Measurements from ENCODE around the gene PTK7.

PTK7 gene

GRCh38 chr6:43096451-43097097 lies 20.5 kb downstream of the PTK7 start:
- H3K27ac Mint-ChIP-seq = peak overlapping the region; percentile 89 to 91 (median 91)
- TF ChIP-seq CTCF (IDR thresholded peaks at IDR 0.05; ENCODE audit: unreplicated experiment in 3 of 3) = no peak
- peaks cover 3% of the 10 kb centered on the region for H3K36me3 Mint-ChIP-seq (ENCODE audit: low read depth)
- no peaks in the 10 kb centered on the region for H3K27me3 Mint-ChIP-seq (ENCODE audit: low read depth)
- H3K4me3 Mint-ChIP-seq = peak overlapping the region in 2 of 3 experiments; percentile 6 to 27
- H3K4me1 Mint-ChIP-seq = peaks cover 55% of the 10 kb centered on the region
- no peaks in the 10 kb centered on the region for H3K9me3 Mint-ChIP-seq

- peak overlapping the region; percentile 1 to 43 (median 41) for H3K4me3 Mint-ChIP-seq
- peaks cover 3% of the 10 kb centered on the region for H3K36me3 Mint-ChIP-seq (ENCODE audit: low read depth)
- H3K27me3 Mint-ChIP-seq (ENCODE audit: low read depth) = no peaks in the 10 kb centered on the region
- H3K4me1 Mint-ChIP-seq = peaks cover 55% of the 10 kb centered on the region
- peak overlapping the region; percentile 89 to 91 (median 91) for H3K27ac Mint-ChIP-seq
- H3K9me3 Mint-ChIP-seq = no peaks in the 10 kb centered on the region
- TF ChIP-seq CTCF (IDR thresholded peaks at IDR 0.05; ENCODE audit: unreplicated experiment in 3 of 3) = no peak
These were observed 21.0 kb downstream of the PTK7 start for GRCh38 chr6:43097098-43097489.

DNA sequence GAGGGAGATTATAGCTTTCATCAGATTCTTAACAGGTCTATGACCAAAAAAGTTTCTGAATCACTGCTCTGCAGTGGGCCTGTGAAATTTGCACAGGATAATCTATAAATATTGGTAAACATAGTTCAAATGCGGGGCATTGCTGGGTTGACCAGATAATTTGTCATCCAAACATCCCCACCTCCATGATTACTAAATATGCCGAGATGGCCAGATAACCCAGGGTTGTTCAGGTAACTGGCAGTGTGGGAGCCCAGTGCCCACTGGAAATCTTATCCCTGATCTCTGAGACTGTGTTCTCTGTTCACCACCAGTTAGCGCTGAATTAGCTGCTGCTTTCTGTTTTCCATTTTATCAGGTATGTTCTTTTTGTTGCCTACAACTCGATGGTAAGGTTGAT lies 21.4 kb downstream of the PTK7 start:
- Mint-ChIP-seq H3K9me3 (no peaks in the 10 kb centered on the region), H3K27me3 (ENCODE audit: low read depth) (no peaks in the 10 kb centered on the region), H3K4me1 (peaks cover 51% of the 10 kb centered on the region), H3K27ac (peak overlapping the region; percentile 91), H3K4me3 (no peak overlapping the region), H3K36me3 (ENCODE audit: low read depth) (peaks cover 3% of the 10 kb centered on the region)
- TF ChIP-seq CTCF (IDR thresholded peaks at IDR 0.05; ENCODE audit: unreplicated experiment in 3 of 3) = no peak

DNA sequence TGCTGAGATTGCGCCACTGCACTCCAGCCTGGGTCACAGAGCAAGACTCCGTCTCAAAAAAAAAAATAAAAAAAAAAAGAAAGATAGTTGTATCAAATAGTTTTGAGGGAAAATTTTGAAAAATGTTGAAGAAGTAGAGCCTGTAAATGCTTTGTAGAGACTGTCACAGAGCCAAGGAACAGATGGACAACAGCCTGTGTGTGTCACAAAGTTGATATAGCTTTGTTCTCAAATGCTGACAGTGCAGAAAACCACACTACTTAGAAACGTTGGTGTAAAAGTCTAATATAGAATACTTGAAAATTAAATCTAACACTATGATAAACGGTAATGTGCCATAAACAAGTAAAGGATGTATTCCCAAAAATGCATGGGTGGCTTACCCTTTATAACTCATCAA lies 25.4 kb downstream of the PTK7 start:
- Mint-ChIP-seq H3K36me3 (ENCODE audit: low read depth) (peaks cover 13% of the 10 kb centered on the region), H3K9me3 (no peaks in the 10 kb centered on the region), H3K4me1 (peaks cover 31% of the 10 kb centered on the region), H3K4me3 (no peak overlapping the region), H3K27me3 (ENCODE audit: low read depth) (no peaks in the 10 kb centered on the region), H3K27ac (peak overlapping the region; percentile 54 to 72 (median 55))
- TF ChIP-seq CTCF (IDR thresholded peaks at IDR 0.05; ENCODE audit: unreplicated experiment in 3 of 3) = no peak

- H3K4me1 Mint-ChIP-seq = peaks cover 12% of the 10 kb centered on the region
- no peaks in the 10 kb centered on the region for H3K27me3 Mint-ChIP-seq (ENCODE audit: low read depth)
- H3K9me3 Mint-ChIP-seq = no peaks in the 10 kb centered on the region
- H3K4me3 Mint-ChIP-seq = no peak overlapping the region
- TF ChIP-seq CTCF (IDR thresholded peaks at IDR 0.05; ENCODE audit: unreplicated experiment in 3 of 3) = no peak
- H3K27ac Mint-ChIP-seq = peak overlapping the region; percentile 21 to 42 (median 41)
- peaks cover 20% of the 10 kb centered on the region for H3K36me3 Mint-ChIP-seq (ENCODE audit: low read depth)
These were observed 27.3 kb downstream of the PTK7 start for GRCh38 chr6:43103253-43103876.
